Keratinocyte (primary cell): ENCODE data around the gene LRBA.

ENCODE experiments used
- EZH2 ChIP-seq: IDR thresholded peaks from one replicate; pipeline ENCODE4 v1.6.1; 2012; ENCODE audit warnings: inconsistent platforms, mild to moderate bottlenecking, low read length, moderate library complexity
- TF ChIP-seq, protein P1 (sequence below), 3 experiments: IDR thresholded peaks in 1 of 3; conservative IDR thresholded peaks in 1 of 3; optimal IDR thresholded peaks in 1 of 3; 2 replicates in 2 of 3; 3 replicates in 1 of 3; pipeline versions ENCODE3 to v1.5.1; 2011; ENCODE audit warnings: low read length in 3 of 3, mild to moderate bottlenecking in 3 of 3, moderate library complexity in 2 of 3, control low read depth in 1 of 3, inconsistent platforms in 1 of 3; ENCODE audit not compliant: insufficient read depth in 2 of 3; ENCODE audit errors: extremely low read depth in 1 of 3

DNA sequence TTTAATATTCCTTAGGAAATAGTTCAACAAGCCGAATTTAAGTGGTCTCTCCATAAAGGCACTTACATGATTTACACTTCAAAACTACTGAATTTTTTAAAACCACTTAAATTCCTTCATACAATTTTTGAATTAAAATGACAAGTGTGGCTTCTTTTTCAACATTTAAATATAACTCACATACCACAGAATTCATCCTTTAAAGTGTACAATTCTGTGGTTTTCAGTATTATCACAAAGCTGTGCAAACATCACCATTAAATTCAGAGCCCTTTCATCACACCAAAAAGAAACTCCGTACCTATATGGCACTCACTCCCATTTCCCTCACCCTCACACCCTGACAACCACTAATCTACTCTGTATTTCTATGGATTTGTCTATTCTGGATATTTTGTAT lies 634.0 kb downstream of the LRBA start:
- TF ChIP-seq, protein P1, sequence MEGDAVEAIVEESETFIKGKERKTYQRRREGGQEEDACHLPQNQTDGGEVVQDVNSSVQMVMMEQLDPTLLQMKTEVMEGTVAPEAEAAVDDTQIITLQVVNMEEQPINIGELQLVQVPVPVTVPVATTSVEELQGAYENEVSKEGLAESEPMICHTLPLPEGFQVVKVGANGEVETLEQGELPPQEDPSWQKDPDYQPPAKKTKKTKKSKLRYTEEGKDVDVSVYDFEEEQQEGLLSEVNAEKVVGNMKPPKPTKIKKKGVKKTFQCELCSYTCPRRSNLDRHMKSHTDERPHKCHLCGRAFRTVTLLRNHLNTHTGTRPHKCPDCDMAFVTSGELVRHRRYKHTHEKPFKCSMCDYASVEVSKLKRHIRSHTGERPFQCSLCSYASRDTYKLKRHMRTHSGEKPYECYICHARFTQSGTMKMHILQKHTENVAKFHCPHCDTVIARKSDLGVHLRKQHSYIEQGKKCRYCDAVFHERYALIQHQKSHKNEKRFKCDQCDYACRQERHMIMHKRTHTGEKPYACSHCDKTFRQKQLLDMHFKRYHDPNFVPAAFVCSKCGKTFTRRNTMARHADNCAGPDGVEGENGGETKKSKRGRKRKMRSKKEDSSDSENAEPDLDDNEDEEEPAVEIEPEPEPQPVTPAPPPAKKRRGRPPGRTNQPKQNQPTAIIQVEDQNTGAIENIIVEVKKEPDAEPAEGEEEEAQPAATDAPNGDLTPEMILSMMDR (optimal IDR thresholded peaks at IDR 0.05 in 1 of 3, IDR thresholded peaks at IDR 0.05 in 1 of 3, conservative IDR thresholded peaks at IDR 0.05 in 1 of 3; ENCODE audit: extremely low read depth in 1 of 3, insufficient read depth in 2 of 3, low read length in 3 of 3), result no peak
- TF ChIP-seq EZH2, result no peak
